Measurements from ENCODE around the gene OPN1MW2.
"Not testable (repeated sequence)": the region's sequence is repeated elsewhere in the genome, so short reads cannot be mapped to it uniquely, and the experiment has no call there.

Gene OPN1MW2

GRCh38 chrX:154269245-154269644 is 49.7 kb downstream of the OPN1MW2 start:
- not testable (repeated sequence) for DNase-seq
